ENCODE measurements around the gene OSER1.

GRCh38 chr20:44181611-44182010, 29.0 kb downstream of the OSER1 start:
- TF ChIP-seq EZH2 (IDR thresholded peaks at IDR 0.05; ENCODE audit: low read length, missing control alignments) (no peak), CTCF (conservative IDR thresholded peaks at IDR 0.05 in 1 of 2, IDR thresholded peaks at IDR 0.05 in 1 of 2; ENCODE audit: low read depth in 1 of 2, low read length in 2 of 2) (no peak)
